Endometrial microvascular endothelial cells (primary cell): ENCODE results near the gene FNDC1. TPM values are rescaled to one million over a fixed set of nuclear protein-coding genes. Genes with fewer than 3 reads are reported as not detected.

ENCODE experiments used
- total RNA-seq: library from RNA; depleted of rRNA; stranded (reverse); fragments of >200 nt; gene quantifications from one replicate; pipeline ENCODE4 v1.2.3, GENCODE V29; 2015; ENCODE audit errors: inconsistent ontology term

FNDC1 gene
- total RNA-seq, 1 donor from 2014 or later, result not detected

Other genes starting within 250 kb of the FNDC1 start
- gene RSPH3, start 169.2 kb upstream of the FNDC1 start, total RNA-seq, result 1.7 TPM
- not detected for gene TAGAP, start 124.4 kb upstream of the FNDC1 start, total RNA-seq